Measurements from ENCODE around the gene TRNP1.

- TF ChIP-seq CTCF (IDR thresholded peaks at IDR 0.05) = no peak
- TF ChIP-seq EZH2 (IDR thresholded peaks at IDR 0.05) = no peak
These were observed 42.3 kb upstream of the TRNP1 start for GRCh38 chr1:26951216-26951615.

All from neural progenitor cell (in vitro differentiated cells).